Stimulated activated CD4-positive, alpha-beta T cell treated with anti-CD3 and anti-CD28 coated beads, Interleukin-1b, Interleukin-23, amount 100 ng/mL, for 4 hours (primary cell): ENCODE data around the gene APOO.
"Not testable (repeated sequence)": the region's sequence is repeated elsewhere in the genome, so short reads cannot be mapped to it uniquely, and the experiment has no call there.

Source experiments
- DNase-seq, 2 donors: peaks; one replicate each; pipeline ENCODE4 v3.0.0-alpha.2; 2020; ENCODE audit warnings: low read depth in 2 of 2

Gene APOO

DNA sequence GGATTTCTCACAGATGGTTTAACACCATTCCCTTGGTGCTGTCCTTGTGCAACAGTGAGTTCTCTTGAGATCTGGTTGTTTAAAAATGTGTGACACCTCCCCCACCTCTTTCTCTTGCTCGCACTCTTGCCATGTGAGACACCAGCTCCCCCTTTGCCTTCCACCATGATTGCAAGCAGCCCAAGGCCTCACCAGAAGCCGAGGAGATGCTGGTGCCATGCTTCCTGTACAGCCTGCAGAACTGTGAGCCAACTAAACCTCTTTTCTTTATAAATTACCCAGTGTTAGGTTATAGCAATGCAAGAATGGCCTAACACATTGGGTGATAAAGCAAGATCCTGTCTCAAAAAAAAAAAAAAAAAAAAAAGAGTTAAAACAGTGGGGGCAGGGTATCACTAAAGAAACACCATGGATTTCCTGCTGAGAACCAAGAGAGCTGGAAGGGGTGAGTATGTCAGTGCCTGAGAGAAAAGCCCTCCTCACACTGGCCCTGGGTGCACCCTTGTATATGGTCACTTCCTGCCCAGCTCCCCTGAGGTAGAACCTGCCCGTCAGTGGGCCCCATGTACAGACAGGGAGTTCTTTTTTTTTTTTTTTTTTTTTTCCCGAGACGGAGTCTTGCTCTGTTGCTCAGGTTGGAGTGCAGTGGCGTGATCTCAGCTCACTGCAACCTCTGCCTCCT is 46.4 kb downstream of the APOO start:
- DNase-seq = no peak

DNA sequence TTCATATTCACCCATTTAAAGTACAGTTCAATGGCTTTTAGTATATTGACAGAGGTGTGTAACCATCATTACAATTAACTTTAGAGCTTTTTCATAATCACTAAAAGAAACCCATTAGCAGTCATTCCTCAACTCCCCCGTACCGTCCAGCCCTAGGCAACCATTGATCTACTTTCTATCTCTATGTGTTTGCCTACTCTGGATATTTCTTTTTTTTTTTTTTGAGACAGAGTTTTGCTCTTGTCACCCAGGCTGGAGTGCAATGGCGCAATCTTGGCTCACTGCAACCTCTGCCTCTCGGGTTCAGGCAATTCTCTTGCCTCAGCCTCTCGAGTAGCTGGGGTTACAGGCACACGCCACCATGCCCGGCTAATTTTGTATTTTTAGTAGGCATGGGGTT is 48.5 kb downstream of the APOO start:
- not testable (repeated sequence) for DNase-seq

DNA sequence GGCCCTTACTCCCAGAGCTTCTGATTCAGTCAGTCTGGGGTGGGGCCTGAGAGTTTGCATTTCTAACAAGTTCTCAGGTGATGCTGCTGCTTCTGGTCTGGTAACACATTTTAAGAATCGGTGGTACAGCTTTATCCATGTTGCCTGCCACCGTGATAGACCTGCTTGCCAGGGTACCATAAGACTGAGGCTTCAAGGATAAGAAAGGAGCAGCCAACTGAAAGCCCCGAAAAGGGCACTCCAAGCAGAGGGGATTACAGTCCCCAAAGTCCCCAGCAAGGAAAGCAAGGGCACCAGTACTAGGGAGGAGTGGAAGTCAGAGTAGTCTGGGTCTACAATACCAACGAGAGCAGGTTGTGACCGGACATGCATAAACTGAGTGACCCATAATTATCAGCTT is 49.8 kb downstream of the APOO start:
- DNase-seq = no peak

DNA sequence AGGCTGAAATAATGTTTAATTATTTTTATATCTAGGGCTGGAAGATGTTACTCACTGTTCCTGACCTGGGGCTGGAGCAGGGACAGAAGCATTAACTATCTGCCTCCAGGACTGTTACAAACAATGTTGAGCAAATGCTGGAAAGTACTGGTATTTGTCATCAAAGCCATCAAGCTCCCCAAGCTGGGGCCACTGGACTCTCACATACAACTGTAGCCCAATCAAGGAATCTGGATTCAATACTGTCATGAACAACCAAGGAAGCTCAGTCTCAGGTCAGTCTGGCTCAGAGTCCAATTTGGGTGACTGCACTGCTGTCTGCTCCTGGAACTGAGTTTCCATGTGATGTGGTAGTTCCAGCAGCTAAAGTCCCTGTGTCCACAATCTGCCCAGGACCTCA is 50.4 kb downstream of the APOO start:
- DNase-seq = no peak

DNA sequence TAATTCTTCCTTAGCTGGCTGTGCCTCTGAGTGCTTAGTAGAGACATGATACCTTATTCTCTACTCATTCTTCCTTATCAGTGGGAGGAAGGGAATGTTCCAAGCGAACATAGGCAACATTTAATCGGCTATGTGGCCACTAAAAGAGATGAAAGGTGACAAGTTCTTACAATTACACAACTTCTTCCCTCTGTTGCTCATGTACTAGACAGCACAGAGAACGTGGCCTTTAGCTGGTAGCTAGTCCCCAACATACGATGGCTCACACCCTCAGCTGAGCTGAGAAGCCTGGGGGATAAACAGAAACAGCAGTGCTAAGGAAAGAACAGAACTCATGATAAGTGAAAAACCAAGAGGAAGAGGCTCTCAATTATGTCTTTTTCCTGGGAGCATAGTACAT is 52.2 kb downstream of the APOO start:
- DNase-seq = no peak

DNA sequence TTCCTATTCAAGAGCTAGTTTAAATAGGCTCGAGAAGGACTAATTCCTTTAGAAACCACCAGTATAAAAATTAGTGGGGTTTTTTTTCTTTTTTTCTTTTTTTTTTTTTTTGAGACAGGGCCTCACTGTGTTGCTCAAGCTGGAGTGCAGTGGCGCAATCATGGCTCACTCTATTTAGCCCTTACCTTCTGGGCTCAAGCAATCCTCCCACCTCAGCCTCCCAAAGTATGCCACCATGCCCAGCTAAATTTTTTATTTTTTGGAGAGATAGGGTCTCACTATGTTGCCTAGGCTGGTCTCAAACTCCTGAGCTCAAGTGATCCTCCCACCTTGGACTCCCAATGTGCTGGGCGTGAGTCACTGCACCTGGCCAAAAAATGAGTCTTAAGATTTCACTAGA is 52.8 kb downstream of the APOO start:
- no peak for DNase-seq

DNA sequence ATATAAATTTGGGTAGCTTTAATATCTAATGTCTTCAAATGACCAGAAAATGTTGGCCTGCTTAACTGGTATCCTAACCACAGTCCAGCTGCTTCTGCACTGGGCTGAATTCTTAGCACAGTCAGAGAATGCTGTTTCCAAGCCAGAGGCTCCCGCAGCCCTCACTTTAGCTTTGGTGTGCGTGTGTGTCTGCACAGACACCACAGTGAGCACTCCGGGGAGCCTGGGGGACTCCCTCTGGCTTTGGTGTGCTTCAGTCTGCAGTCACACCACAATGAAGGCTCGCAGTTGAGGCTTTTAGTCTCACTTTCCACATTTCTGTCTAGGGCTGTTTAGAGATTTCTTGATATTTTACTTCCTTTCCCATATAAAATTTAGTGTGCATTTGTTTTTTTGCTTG is 53.6 kb downstream of the APOO start:
- DNase-seq = no peak

DNA sequence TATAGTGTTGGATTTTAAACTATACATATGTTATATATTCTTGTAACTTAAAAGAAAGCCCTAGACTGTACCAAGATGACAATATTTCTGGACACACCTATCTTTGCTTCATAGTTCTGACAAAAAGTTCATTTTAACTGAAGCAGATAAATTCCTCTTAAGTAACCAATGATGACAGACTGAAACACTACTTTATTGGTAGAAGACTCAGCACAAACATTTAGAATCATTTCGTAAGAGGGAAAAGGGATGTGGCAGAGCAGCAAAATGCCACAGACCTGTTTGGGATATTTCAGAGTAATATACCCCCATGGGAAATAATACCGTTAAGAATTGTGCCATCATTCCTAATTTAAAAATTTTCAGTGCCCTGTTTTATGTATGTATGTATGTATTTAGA is 56.2 kb downstream of the APOO start:
- no peak for DNase-seq

DNA sequence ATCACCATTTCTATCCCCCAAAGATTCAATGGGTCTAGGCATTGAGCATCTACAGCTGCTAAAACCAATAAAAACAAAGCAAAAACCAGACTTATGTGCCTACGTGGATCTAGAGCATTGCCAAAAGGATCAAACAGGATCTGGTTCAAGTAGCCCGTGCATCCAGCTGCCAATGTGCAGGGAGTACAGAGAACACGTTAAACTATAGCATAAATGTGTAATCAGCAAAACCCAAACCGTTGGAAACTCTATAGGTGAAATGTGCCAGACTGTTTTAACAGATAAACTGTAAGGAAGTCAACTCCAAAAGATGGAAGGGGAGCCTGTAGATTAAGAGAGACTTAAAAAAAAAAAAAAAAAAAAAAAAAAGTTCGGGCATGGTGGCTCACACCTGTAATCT is 58.5 kb downstream of the APOO start:
- DNase-seq = no peak

DNA sequence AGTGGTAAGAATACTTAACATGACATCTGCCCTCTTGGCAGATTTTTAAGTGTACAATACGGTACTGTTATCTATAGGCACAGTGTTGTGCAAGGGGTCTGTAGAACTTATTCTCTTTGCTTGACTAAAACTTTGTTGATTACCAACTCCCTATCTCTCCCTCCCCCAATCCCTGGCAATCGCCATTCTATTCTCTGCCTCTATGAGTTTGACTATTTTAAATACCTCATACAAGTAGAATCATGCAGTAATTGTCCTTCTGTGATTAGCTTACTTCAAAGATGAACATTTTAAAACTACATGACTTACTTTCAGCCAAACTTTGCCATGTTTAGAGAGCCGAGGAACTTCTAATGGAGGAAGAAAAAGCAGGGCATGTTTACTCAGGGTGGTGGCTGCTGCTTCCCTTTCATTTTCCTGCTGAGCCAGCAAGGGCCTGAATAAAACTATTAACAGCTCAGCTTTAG is 62.4 kb downstream of the APOO start:
- DNase-seq = no peak

DNA sequence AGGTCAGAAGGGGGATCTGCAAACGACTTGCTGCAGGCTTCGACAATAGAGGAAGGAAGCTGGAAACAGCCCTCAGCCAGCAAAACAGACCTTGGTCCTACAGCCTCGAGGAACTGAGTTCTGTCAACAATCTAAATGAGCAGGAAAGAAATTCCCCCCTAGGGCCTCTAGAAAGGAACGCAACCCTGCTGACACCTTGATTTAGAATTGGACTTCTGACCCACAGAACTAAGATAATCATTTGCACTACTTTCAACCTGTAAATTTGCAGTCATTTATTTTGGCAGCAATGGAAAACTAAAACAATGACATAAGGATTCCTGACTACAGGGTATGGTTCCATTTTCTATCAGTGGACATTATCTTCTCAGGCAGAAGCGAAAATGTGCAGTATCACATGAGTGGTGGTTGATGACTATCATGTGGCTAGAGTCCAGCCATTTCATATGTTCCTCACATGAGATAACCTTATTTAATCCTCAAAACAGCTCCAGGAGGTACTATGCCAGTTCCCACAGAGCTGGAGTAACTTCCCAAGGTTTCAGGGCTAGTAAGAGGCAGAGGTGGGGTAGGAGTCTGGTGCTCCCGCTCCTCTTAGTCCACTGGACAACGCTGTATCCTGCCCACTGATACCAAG is 63.1 kb downstream of the APOO start:
- no peak for DNase-seq

DNA sequence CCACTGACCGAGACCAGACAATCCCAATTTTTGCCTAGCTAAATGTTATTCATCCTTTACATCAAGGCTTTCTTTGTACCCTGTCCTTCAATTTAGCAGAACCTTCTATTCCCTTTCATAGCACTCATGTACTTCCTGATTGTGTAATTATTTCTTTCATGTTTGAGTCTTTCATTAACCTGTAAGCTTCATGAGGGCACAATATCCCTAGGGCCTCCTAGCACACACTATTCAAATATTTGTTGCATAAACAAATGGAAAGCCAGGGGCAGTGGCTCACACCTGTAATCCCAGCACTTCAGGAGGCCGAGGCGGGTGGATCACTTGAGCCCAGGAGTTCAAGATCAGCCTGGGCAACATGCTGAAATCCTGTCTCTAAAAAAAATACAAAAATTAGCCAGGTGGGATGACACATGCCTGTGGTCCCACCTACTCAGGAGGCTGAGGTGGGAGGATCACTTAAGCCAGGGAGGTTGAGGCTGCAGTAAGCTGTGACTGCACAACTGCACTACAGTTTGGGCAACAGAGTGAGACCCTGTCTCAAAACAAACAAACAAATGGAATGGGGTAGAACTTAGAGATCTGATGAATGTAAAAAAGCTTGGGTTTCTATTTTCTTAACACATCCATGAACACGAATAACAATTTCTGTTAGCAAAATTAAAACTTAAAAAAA is 65.8 kb downstream of the APOO start:
- no peak for DNase-seq

DNA sequence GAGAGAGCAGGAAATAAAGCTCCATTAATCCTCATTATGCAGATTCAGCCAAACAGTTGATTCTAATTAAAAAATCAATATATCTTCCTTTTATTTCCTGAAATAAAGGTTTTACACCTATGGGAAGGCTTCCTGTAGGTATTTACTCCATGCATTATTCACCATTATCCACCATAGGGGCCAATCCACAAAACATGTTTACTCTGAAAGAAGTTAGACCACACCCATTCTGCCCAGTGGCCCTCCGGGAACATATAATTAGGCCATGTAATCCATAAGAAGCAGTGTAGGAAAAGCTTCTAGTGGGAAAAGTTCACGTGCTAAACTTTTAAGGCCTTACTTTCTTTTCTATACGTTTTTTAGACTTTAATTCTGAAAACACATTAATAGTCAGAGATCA is 67.1 kb downstream of the APOO start:
- no peak for DNase-seq

DNA sequence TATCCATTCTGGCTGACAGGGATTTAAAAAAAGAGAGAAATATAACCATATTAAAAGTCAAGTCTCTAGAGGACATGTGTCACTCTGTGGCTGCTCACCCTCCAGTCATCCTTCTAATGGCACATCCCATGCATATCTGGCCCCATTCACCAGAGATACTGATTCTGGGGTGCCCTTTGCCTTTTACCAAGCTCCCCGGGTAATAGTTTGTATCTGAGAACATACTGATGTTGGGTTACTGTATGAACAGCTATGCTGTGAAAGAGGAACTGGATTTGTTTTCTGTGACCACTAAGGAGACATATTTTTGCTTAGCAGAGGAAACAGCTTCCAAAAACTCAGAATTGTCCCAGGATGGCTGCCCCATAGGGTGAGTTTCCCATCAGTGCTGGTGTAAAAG is 68.8 kb downstream of the APOO start:
- no peak for DNase-seq

DNA sequence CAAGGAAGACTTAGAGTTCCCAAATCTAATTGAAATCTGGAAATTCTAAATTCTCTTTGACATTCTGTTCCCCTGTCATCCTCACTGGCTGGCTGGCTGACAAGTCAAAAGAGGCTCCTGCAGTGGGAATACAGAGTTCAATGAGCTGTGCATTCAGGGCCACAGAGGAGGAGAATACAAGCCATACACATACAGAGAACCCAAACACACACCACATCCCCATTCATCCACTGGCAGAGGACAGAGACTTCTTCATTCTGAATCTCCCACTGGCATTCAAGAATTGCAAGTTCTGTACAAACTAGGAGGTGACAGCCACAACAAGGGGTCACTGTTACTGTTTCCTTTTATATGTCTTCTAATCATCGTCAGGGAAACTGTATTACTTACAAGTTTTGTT is 75.0 kb downstream of the APOO start:
- DNase-seq = no peak

DNA sequence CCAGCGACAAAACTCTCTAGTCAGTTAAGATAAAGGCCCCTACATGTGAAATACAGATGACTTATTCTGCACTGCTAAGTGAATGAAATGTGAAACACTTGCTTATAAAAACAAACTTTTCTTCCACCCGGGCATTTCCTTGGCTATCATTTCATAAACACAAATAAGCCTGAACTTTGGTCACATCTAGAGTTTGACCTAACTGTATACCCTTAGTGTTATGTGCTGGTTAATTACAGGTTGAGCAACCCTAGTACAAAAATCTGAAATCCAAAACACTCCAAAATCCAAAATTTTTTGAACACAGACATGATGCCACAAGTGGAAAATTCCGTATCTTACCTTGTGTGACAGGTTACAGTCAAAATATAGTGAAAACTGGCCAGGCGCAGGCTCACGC is 78.9 kb downstream of the APOO start:
- DNase-seq = no peak

DNA sequence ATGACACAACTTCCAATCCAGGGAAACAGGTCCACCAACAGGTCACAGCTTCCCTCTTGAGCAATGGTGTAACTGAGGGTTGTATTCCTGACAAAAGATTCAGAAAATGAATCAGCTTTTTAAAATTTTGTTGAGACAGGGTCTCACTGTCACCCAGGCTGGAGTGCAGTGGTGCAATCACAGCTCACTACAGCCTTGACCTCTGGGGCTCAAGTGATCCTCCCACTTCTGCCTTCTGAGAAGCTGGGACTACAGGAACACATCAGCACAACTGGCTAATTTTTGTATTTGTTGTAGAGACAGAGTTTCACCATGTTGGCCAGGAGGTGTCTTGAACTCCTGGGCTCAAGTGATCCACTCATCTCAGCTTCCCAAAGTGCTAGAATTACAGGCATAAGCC is 81.1 kb downstream of the APOO start:
- no peak for DNase-seq

DNA sequence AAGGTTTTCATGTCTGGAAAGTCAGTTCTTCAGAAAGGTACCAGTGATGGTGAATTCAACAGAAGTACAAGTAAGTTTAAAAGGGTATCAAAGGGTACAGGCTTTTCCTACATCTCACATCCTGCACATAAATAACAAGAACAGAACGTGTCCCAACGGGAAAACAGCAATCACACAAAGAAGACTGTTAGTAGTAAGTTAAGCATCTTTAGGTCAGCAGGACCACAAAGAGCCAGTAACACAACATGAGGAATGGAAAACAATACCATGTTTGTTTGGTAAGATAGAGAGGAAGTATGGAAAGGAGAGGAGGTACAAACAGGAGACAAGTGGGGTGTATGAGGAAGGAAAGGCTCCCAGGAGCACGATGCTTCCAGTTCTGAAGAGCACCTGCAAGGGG is 81.5 kb downstream of the APOO start:
- DNase-seq = no peak

DNA sequence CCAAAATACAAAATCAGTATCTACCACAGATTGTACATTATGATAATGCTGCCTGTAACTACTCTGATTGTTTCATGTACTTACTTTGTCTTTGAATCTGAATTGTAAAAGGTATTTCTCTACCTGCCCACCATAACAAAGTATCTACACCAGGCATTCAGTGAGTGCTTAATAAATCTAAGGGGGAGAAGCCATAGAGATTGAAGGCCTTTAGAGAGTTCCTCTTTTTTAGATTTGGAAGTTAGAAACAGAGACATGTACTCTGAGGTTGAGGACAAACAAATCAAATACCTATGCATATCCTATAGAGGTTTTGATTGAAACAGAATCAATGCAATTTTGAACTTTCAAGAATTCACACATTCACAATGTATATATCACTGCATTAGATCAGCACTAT is 82.1 kb downstream of the APOO start:
- DNase-seq = no peak

DNA sequence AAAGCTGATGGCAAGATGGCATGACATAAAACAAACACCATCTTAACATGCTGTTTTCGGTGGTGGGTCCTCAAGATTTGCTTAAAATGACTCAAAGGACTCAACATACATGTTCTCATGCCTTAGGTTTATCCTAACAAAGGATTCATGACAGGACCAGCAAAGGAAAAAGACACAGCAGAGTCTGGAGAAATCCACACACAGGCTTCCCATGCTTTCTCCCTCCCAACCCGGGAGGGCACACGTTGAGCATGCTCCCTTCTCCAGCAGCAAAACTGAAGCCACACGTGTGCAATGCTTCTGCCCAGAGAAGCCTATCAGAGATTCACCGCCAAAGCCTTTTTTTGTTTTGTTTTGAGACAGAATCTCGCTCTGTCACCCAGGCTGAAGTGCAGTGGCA is 84.9 kb downstream of the APOO start:
- DNase-seq = no peak

DNA sequence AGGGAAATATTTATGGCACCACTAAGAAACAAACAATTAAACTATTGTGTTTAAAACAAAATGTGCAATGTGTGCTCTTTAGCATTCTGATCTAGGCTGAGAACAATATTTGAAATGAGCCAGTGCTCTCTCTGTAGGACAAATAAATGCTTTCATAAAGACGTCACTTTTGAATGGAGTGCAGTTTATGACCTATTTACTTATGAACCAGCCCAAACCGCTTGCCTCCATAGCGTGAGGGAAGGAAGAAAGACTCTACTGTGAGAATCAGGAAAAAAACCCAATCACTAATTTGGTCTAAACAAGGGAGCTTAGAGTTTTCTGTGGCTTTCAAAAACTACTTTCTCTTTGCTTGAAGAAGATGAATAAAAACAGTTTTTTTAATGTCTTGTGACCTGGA is 85.3 kb downstream of the APOO start:
- DNase-seq = no peak

DNA sequence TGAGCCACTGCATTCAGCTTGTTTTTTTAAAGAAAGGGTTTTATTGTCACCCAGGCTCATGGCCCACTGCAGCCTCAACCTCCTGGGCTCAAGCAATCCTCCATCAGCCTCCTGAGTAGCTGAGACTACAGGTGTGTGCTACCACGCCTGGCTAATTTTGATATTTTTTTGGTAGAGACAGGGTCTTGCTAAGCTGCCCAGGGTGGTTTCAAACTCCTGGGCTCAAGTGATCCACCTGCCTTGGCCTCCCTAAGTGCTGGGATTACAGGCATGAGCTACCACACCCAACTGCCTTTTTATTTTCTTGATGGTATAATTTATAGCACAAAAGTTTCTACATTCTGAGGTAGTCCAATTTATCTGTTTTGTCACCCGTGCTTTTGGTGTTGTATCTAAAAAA is 85.9 kb downstream of the APOO start:
- DNase-seq = no peak

DNA sequence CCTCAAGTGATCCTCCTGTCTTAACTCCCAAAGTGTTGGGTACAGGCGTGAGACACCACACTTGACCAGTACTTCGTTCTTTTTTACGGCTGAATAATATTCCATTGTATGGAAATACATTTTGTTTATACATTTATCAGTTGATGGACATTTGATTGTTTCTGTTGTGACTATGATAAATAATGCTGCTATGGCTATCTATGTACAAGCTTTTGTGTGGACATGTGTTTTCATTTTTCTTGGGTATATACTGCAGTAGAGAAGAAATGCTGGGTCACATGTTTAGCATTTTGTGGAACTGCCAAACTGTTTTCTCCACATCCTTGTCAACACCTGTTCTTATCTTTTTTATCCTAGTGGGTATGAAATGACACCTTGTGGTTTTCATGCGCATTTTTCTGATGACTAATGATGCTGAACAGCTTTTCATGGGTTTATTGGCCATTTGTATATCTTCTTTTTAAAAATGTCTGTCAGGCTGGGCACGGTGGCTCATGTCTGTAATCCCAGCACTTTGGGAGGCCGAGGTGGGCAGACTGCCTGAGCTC is 87.4 kb downstream of the APOO start:
- no peak for DNase-seq
